ENCODE measurements around the gene IFI16. TPM values are rescaled to one million over a fixed set of nuclear protein-coding genes. Genes with fewer than 3 reads are reported as not detected.

IFI16 gene
- total RNA-seq, 1 donor from 2014 or later = 8.9 TPM

GRCh38 chr1:158998781-158999161 is 10.9 kb upstream of the IFI16 start:
- no peaks in the 10 kb centered on the region for H3K36me3 Mint-ChIP-seq (ENCODE audit: insufficient read depth)
- DNase-seq (ENCODE audit: low spot score, unreplicated experiment) = no peak
- H3K9me3 Mint-ChIP-seq (ENCODE audit: low read depth) = no peaks in the 10 kb centered on the region
- H3K4me1 Mint-ChIP-seq (ENCODE audit: low read depth) = peaks cover 10% of the 10 kb centered on the region
- no peaks in the 10 kb centered on the region for H3K27me3 Mint-ChIP-seq
- peak overlapping the region; percentile 83 for H3K27ac Mint-ChIP-seq
- peak; percentile 94 for TF ChIP-seq CTCF (IDR thresholded peaks at IDR 0.05; ENCODE audit: unreplicated experiment)
- peak overlapping the region; percentile 78 for H3K4me3 Mint-ChIP-seq (ENCODE audit: low read depth)

- H3K4me1 Mint-ChIP-seq (ENCODE audit: low read depth) = peaks cover 12% of the 10 kb centered on the region
- no peaks in the 10 kb centered on the region for H3K9me3 Mint-ChIP-seq (ENCODE audit: low read depth)
- no peaks in the 10 kb centered on the region for H3K36me3 Mint-ChIP-seq (ENCODE audit: insufficient read depth)
- H3K4me3 Mint-ChIP-seq (ENCODE audit: low read depth) = peak overlapping the region; percentile 78
- no peaks in the 10 kb centered on the region for H3K27me3 Mint-ChIP-seq
- TF ChIP-seq CTCF (IDR thresholded peaks at IDR 0.05; ENCODE audit: unreplicated experiment) = no peak
- no peak for DNase-seq (ENCODE audit: low spot score, unreplicated experiment)
- H3K27ac Mint-ChIP-seq = peak overlapping the region; percentile 91
Measured at GRCh38 chr1:158999316-159000069, 10.2 kb upstream of the IFI16 start.

GRCh38 chr1:159000070-159000409 is 9.7 kb upstream of the IFI16 start:
- no peak for DNase-seq (ENCODE audit: low spot score, unreplicated experiment)
- peak overlapping the region; percentile 78 for H3K4me3 Mint-ChIP-seq (ENCODE audit: low read depth)
- TF ChIP-seq CTCF (IDR thresholded peaks at IDR 0.05; ENCODE audit: unreplicated experiment) = no peak
- no peaks in the 10 kb centered on the region for H3K36me3 Mint-ChIP-seq (ENCODE audit: insufficient read depth)
- peaks cover 15% of the 10 kb centered on the region for H3K4me1 Mint-ChIP-seq (ENCODE audit: low read depth)
- H3K27me3 Mint-ChIP-seq = no peaks in the 10 kb centered on the region
- peak overlapping the region; percentile 25 for H3K27ac Mint-ChIP-seq
- no peaks in the 10 kb centered on the region for H3K9me3 Mint-ChIP-seq (ENCODE audit: low read depth)

- no peaks in the 10 kb centered on the region for H3K27me3 Mint-ChIP-seq
- H3K36me3 Mint-ChIP-seq (ENCODE audit: insufficient read depth) = no peaks in the 10 kb centered on the region
- H3K9me3 Mint-ChIP-seq (ENCODE audit: low read depth) = no peaks in the 10 kb centered on the region
- H3K4me1 Mint-ChIP-seq (ENCODE audit: low read depth) = peaks cover 19% of the 10 kb centered on the region
- no peak for DNase-seq (ENCODE audit: low spot score, unreplicated experiment)
- TF ChIP-seq CTCF (IDR thresholded peaks at IDR 0.05; ENCODE audit: unreplicated experiment) = no peak
- H3K27ac Mint-ChIP-seq = no peak overlapping the region
- H3K4me3 Mint-ChIP-seq (ENCODE audit: low read depth) = no peak overlapping the region
Measured at GRCh38 chr1:159000625-159001024, 9.1 kb upstream of the IFI16 start.

- Mint-ChIP-seq H3K27me3 (no peaks in the 10 kb centered on the region), H3K4me1 (ENCODE audit: low read depth) (peaks cover 28% of the 10 kb centered on the region)
Measured at GRCh38 chr1:159005161-159005560, 4.5 kb upstream of the IFI16 start.

More at GRCh38 chr1:159005161-159005560, 4.5 kb upstream of the IFI16 start:
- TF ChIP-seq CTCF (IDR thresholded peaks at IDR 0.05; ENCODE audit: unreplicated experiment) = no peak
- no peak for DNase-seq (ENCODE audit: low spot score, unreplicated experiment)
- Mint-ChIP-seq H3K9me3 (ENCODE audit: low read depth) (no peaks in the 10 kb centered on the region), H3K27ac (no peak overlapping the region), H3K4me3 (ENCODE audit: low read depth) (no peak overlapping the region), H3K36me3 (ENCODE audit: insufficient read depth) (no peaks in the 10 kb centered on the region)
